ENCODE data around the gene MICAL3.
"Not testable (repeated sequence)": the region's sequence is repeated elsewhere in the genome, so short reads cannot be mapped to it uniquely, and the experiment has no call there.

Gene MICAL3

DNA sequence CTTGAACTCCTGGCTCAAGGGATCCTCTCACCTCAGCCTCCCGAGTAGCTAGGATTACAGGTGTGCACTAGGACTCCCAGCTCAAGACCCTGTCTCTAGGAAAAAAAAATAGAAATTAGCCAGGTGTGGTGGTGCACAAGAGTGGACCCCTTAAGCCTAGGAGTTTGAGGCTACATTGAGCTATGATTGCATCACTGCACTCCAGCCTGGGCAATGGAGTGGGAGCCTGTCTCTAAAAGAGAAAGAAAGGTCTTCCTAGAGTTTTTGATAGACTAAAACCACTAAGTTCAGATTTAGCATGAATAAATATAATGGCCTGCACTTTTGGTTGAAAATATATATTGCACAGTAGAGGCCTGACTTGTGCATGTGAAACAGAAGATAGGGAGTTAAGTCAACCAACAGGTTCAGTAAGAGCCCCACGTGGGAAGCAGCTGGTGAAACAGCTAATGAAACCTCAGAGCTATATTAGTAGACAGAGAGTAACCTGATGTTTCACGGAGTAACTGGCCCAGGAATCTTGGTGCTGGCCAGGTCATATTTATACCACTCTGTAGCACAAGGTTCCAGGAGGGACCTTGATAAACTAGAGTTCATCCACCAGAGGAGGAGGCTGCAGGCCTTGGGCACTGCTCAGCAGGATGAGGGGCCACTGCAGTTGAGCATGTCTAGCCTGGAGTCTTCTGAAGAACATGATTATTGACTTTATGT is 4.6 kb upstream of the MICAL3 start:
- no peak overlapping the region for H3K4me3 ChIP-seq (replicated peaks; ENCODE audit: low read depth, low read length)
- no peak for DNase-seq (ENCODE audit: low read depth)
- TF ChIP-seq, protein P1, sequence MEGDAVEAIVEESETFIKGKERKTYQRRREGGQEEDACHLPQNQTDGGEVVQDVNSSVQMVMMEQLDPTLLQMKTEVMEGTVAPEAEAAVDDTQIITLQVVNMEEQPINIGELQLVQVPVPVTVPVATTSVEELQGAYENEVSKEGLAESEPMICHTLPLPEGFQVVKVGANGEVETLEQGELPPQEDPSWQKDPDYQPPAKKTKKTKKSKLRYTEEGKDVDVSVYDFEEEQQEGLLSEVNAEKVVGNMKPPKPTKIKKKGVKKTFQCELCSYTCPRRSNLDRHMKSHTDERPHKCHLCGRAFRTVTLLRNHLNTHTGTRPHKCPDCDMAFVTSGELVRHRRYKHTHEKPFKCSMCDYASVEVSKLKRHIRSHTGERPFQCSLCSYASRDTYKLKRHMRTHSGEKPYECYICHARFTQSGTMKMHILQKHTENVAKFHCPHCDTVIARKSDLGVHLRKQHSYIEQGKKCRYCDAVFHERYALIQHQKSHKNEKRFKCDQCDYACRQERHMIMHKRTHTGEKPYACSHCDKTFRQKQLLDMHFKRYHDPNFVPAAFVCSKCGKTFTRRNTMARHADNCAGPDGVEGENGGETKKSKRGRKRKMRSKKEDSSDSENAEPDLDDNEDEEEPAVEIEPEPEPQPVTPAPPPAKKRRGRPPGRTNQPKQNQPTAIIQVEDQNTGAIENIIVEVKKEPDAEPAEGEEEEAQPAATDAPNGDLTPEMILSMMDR (IDR thresholded peaks at IDR 0.05; ENCODE audit: low read length, missing control alignments), result no peak

DNA sequence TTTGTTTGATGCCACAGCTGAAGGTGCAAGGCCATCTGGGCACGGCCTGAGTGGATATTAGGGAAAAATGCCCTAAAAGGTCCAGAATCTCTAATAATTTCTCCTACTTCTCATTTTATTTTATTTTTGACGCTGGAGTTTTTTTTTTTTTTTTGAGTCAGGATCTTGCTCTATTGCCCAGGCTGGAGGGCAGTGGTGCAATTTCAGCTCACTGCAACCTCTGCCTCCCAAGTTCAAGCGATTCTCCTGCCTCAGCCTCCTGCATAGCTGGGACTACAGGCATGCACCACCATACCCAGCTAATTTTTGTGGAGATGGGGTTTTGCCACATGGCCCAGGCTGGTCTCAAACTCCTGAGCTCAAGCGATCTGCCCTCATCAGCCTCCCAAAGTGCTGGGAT is 1.5 kb upstream of the MICAL3 start:
- H3K4me3 ChIP-seq (replicated peaks; ENCODE audit: low read depth, low read length); DNase-seq (ENCODE audit: low read depth): not testable (repeated sequence)

DNA sequence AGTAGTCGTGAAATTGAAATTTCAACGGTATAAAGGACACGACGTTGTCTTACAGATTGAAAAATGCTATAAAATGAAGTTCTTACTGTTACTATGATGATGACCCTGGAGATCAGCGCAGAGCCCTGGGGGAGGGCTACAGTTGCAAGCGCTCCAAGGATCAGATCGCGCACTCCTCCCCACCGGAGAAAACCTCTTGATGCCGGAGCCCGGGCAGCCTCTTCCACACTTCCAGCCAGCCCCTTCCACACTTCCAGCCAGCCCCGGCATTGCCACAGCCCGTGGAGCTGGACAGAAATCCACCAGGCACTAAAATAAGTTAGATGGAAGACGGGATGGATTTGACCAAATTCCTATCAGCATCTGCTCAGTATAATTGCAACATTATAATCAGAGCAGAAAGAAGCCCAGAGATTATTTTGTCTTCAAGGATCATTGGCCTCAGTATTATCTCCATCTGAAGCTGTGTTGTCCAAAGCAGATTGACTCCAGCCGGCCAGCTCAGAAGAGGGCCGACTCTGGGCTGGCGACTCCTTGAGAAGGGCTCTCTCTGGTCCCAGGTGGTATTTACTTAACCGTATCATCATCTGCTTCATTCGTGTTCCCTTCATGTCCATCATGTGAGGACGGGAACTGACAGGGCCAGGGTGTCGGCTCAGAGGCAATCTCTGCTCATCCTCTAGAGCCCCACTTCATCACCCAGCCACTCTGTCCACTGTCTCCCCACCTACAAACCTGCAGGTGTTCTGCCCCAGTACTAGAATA is 777 bp upstream of the MICAL3 start:
- TF ChIP-seq, protein P1 (IDR thresholded peaks at IDR 0.05; ENCODE audit: low read length, missing control alignments), result no peak
- H3K4me3 ChIP-seq (replicated peaks; ENCODE audit: low read depth, low read length), result peak overlapping the region; percentile 34

DNA sequence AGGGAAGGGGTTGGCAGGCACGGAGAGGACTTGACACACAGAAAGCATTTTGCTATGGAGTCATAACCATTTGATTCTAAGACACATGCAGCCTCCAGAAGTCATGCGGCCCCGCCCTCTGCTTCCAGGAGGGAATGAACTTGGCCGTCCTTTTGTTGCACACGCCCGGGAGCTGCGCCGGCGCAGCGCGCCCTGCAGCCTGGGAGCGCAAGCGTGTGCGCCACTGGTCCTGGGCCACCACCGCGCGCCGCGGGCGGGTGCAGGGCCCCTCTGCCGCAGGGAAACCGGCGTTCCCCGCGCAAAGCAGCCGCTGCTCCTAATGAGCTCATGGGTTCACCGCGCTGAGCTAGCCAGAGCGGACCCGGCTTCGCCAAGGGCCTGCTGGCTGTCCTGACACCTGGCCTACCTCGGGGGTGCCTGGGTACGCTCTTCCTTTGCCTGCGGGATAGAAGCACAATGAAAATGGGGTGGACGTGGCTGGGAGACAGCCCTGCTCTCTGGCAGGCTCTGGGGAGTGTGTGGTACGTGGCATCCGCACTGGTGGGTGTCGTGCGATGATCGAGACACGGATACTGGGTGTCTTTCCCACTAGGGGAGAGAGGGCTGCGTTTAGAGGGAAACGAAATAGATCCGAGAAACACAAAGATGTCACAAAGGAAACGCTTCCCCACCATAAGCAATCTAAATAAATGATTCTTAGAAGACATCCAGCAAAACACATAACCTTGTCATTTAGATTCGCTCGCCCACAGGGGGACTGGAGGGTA is 669 bp downstream of the MICAL3 start:
- TF ChIP-seq, protein P1 (IDR thresholded peaks at IDR 0.05; ENCODE audit: low read length, missing control alignments), result no peak
- peak; percentile 78 for DNase-seq (ENCODE audit: low read depth)
- H3K4me3 ChIP-seq (replicated peaks; ENCODE audit: low read depth, low read length), result peak overlapping the region; percentile 53

More for the DNA sequence above, 777 bp upstream of the MICAL3 start:
- no peak for DNase-seq (ENCODE audit: low read depth)

DNA sequence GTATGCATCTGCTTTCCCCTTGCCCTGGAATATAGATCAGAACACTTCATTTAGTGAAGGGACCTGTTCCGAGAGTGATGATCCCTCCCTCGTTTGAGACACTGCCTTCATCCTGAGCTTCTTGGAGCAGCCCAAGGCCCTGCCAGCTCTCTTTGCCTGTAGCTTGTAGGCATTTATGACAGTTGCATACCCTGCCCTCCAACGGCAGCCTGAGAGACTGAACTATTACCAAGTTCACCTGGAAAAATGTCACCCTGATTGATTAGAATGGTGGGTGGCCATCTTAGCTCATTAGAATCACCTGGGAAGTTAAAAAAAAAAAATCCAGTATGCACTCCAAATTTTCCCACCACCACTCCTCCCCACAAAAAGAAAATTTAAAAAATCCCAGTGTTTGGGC is 1.5 kb downstream of the MICAL3 start:
- no peak for DNase-seq (ENCODE audit: low read depth)
- H3K4me3 ChIP-seq (replicated peaks; ENCODE audit: low read depth, low read length), result no peak overlapping the region
- TF ChIP-seq, protein P1 (IDR thresholded peaks at IDR 0.05; ENCODE audit: low read length, missing control alignments), result no peak

DNA sequence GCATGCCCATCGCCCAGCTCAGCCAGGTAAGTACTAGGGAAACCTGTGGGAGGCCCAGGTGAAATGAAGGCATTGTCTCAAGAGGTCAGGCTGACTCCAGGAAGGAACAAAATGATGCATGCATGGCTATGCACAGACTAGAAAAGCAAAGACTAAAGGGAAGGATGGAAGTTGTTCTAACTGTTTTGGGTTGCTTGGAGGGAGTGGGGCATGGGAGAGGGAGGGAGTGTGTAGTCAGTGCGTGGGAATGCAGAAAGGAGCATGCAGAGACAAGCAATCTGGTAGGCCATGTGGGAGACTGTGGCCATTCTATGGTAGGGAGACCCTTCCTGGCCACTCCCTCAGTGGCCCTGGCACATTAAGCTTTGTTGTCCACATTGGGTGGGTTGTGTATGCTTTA is 2.9 kb downstream of the MICAL3 start:
- no peak overlapping the region for H3K4me3 ChIP-seq (replicated peaks; ENCODE audit: low read depth, low read length)
- no peak for DNase-seq (ENCODE audit: low read depth)
- TF ChIP-seq, protein P1 (IDR thresholded peaks at IDR 0.05; ENCODE audit: low read length, missing control alignments), result no peak

DNA sequence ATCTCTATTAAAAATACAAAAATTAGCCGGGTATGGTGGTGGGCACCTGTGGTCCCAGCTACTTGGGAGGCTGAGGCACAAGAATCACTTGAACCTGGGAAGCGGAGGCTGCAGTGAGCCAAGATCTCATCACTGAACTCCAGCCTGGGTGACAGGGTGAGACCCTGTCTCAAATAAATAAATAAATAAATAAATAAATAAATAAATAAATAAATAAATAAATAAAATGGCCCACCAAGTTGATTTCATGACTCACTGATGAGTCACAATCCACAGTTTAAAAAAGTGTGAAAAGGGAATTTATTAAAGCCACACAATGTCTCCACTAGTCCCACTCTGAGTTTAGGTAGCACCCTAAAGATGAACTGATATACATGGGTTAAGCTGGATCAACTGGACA is 3.6 kb downstream of the MICAL3 start:
- not testable (repeated sequence) for DNase-seq (ENCODE audit: low read depth); H3K4me3 ChIP-seq (replicated peaks; ENCODE audit: low read depth, low read length)

Data from fibroblast of pulmonary artery (primary cell).